A172 (cell line): ENCODE data around the gene KDM3B. TPM values are rescaled to one million over a fixed set of nuclear protein-coding genes. Genes with fewer than 3 reads are reported as not detected.
"Not testable (repeated sequence)": the region's sequence is repeated elsewhere in the genome, so short reads cannot be mapped to it uniquely, and the experiment has no call there.

Source experiments
- DNase-seq: peaks from one replicate; pipeline ENCODE4 v3.0.0-alpha.2; 2015; ENCODE audit warnings: low spot score
- total RNA-seq: library from RNA; depleted of rRNA; stranded (reverse); fragments of >200 nt; shearing (Covaris generic); gene quantifications from 2 replicates; pipeline ENCODE4 v1.2.3, GENCODE V29; 2014; rRNA removed

Gene KDM3B, protein sequence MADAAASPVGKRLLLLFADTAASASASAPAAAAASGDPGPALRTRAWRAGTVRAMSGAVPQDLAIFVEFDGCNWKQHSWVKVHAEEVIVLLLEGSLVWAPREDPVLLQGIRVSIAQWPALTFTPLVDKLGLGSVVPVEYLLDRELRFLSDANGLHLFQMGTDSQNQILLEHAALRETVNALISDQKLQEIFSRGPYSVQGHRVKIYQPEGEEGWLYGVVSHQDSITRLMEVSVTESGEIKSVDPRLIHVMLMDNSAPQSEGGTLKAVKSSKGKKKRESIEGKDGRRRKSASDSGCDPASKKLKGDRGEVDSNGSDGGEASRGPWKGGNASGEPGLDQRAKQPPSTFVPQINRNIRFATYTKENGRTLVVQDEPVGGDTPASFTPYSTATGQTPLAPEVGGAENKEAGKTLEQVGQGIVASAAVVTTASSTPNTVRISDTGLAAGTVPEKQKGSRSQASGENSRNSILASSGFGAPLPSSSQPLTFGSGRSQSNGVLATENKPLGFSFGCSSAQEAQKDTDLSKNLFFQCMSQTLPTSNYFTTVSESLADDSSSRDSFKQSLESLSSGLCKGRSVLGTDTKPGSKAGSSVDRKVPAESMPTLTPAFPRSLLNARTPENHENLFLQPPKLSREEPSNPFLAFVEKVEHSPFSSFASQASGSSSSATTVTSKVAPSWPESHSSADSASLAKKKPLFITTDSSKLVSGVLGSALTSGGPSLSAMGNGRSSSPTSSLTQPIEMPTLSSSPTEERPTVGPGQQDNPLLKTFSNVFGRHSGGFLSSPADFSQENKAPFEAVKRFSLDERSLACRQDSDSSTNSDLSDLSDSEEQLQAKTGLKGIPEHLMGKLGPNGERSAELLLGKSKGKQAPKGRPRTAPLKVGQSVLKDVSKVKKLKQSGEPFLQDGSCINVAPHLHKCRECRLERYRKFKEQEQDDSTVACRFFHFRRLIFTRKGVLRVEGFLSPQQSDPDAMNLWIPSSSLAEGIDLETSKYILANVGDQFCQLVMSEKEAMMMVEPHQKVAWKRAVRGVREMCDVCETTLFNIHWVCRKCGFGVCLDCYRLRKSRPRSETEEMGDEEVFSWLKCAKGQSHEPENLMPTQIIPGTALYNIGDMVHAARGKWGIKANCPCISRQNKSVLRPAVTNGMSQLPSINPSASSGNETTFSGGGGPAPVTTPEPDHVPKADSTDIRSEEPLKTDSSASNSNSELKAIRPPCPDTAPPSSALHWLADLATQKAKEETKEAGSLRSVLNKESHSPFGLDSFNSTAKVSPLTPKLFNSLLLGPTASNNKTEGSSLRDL (N-terminal part only)
- 45.5 and 50.5 TPM in 2 replicates for total RNA-seq

DNA sequence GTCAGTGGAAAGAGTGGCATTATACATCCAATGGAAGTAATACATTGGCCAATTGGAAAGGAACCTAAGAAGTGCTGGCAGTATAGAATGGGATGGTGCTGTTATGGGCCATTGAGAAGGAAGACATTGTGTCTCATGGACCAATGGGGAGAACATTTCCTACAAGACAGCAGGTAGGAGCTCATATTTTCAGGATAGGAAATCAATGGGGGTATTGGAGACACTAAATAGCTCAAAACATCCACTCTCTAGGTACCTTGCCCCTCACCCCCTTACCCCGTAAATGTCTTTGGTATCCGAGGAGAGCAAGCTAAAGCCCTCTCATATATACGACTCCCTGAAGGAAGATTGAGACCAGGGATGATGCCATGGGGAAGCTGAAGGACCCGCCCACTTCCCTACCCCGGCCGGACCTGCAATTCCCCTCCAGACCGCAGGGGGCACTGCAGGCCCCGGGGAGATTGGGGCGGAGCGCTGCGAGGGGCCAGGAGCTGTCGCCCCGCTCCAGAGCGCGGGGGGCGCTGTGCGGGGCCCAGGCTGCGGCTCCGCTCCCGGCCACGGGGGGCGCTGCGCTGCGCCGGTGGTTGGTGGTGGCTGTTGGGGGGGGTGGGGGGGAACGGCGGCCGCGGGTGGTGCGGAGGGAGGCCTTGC is at the start of gene KDM3B:
Gene KDM3B (plus strand): TSS at position 615 of the 651 bp plus-strand sequence. CDS start 111 bp downstream, outside the sequence.
- DNase-seq: peak; percentile 78

DNA sequence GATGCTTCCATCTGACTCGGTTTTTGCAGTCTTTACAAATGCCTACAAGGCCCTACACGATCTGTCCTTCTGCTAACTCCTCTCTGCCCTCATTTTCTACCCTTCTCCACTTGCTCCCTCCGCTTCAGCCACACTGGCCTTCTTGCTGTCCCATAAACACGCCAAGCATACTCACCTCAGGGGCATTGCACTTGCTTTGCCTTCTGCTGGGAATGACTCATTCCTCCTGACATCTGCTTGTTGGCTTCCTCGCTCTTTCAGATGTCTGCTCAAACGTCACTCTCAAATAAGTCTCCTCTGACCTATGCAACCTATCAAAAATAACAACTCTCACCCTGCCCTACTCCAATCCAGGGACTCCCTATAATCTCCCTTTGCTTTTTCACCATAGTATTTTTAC is 49.1 kb upstream of the KDM3B start:
- DNase-seq: peak; percentile 31

- DNase-seq: no peak
Measured at GRCh38 chr5:138305797-138306196, 46.7 kb upstream of the KDM3B start.

DNA sequence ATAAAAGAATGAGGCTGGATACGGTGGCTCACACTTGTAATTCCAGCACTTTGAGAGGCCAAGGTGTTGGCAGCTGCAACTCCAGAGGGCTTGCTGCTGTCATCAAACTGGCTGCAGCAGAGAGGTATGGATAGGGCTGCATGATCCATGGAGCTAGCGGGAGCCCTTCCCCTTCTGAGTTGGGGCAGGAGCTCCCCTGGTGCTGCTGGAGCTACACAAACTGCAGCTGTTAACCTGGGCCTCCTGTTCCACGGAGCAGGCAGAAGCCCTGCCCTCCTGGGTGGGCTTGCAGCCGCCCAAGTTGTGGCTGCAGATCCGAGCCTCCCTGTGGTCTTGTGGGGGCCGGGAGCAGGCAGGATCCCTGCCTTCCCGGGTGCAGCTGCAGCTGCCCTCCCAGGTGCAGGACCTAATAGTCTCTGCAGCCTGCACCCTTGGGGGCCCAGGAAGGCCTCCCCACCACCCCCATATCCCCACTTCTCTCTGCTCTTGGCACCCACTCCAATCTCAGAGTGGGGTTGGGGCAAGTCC is 36.7 kb upstream of the KDM3B start:
- DNase-seq: no peak

- DNase-seq: no peak
Measured at GRCh38 chr5:138316355-138316754, 36.1 kb upstream of the KDM3B start.

DNA sequence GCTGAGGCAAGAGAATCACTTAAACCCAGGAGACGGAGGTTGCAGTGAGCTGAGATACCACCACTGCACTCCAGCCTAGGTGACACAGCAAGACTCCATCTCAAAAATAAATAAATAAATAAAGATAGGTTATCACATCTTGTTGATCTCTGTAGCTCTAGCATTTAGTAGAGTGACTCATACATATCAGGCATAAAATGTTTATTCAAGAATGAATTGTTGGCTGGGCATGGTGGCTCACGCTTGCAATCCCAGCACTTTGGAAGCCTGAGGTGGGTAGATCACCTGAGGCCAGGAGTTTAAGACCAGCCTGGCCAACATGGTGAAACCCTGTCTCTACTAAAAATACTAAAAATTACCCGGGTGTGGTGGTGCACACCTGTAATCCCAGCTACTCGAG is 34.3 kb upstream of the KDM3B start:
- not testable (repeated sequence) for DNase-seq

- no peak for DNase-seq
Measured at GRCh38 chr5:138330813-138331448, 21.6 kb upstream of the KDM3B start.

DNA sequence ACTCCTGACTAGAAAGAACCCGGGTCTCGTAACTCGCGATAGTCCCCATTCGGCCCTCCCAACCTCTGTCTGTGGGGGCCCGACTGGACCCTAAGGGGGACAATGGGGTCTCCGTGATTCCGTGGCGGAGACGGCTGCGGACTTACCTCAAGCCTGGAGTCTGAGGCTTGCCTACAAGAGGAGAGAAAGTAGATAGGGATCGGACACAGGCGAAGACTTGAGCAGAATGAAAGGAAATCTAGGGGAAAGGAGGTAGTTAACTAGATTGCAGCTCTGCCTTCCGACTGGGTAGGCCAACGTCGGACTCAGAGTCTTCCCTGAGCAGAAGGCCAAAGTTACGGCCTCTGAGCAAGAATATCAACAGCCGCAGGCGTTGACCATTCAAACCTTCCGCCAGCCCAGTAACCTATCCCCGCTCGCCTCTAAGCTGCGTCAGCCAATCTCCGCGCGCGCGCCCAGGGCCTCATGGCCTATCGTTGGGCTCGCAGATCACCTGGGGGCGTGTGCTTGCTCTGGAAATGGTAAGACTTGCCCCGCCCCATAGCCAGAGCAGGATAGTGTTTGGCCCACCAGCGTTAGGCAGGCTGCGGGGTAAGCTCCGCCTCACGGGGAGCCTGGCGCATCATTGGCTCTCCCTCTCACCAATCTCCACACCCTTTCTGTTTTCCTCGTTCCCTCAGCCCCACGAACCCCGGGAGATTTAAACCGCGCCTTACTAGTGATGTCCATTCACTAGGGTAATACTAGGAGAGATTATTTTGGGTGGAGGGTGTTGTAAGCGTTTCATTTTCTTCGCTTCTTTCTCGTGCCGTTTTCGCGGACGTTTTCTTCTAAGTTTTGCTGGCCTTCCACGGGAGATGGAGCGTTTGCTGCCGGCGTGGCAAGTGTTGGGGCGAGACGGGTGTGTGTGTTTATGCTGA is 20.8 kb upstream of the KDM3B start, which contains the start of gene CDC25C:
Gene CDC25C (minus strand): TSS at position 356 of the 920 bp plus-strand sequence. CDS start 624 bp downstream, outside the sequence.
- peak; percentile 99 for DNase-seq

DNA sequence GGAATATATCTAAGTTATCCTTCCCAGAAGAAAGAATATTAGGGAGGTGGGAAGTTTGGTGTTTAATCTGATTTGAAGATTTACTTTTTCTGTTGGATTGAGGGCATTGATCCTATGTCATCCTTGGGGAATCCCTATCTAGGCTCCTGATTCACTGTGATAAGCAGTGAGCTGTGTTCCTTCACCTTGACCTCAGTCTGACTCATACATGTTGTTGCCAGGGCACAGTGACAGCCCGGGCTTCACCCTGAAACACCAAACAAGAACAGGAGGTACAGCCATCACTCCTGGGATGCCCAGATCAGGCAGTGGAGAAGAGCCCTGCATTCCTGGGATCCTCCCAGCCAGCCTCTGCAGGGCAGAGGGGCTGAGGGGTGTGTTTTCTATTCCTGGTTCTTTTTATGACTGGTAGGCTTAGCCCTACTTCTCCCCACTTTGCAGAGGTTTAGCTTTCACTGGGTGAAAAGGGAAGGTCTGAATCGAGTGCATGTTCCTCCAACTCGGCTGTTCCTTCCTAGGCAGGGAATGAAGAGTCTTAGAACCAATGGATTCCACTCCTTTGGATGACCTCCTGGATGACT is 17.5 kb upstream of the KDM3B start:
- DNase-seq: no peak

DNA sequence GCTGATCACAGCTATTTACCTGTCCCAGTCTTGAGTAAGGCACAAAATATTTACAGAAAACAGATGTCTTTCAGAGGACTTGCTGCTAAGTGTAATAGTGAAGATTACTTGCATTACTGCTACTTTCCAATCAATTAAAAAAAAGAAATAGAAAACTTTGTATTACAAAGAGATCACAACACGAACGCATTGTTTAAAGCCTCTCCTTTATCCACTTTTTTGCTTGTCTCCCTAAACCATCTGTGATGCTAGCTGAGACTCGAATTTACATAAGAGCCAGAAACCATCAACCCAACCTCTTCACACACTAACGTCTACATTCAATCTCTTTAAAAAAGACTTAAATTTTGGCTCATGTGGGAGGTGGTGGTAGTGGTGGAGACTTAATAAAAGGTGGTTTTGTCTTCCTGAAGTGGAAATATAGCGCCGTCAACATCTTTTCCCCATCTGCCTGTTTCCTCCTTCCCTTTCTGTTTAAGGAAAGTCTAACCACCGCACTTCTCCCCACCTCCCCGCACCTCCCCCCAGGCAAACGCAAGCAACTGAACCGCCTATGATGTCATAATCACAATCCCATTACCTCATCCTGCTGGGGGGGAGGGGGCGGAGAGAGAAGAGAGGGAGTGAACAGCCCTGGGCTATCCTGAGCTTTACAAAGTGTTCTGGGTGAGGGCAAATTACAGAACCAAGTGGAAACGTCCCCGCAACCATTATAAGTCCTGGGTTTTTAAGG is 15.4 kb upstream of the KDM3B start:
- peak; percentile 81 for DNase-seq

GRCh38 chr5:138337685-138338410 is 14.6 kb upstream of the KDM3B start, which contains the start of gene FAM53C:
Gene FAM53C, plus strand, starts transcription at chr5:138338266. Its CDS starts 3,070 bp downstream, at chr5:138341336.
- peak; percentile 83 for DNase-seq

GRCh38 chr5:138338411-138339090 is 13.9 kb upstream of the KDM3B start:
- DNase-seq: no peak

DNA sequence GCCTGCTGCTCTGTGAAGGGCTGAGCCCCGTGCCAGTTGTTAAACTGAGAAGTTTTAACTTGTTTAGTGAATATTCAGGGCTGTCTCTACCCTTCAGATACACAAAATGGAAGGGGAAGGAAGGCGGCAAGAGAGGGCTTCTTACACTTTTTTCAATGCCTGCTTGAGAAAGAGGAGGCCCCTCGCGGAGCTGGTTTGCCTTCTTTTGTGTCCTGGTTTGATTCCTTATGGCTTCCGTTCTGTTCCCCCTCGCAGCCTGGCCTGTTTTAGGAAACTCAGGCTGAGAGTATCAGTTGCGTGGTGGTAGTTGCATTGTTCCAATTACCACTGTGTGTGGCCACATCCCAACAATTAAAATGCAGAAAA is 13.4 kb upstream of the KDM3B start:
- DNase-seq: no peak

- DNase-seq: no peak
Measured at GRCh38 chr5:138339464-138339863, 13.0 kb upstream of the KDM3B start.

DNA sequence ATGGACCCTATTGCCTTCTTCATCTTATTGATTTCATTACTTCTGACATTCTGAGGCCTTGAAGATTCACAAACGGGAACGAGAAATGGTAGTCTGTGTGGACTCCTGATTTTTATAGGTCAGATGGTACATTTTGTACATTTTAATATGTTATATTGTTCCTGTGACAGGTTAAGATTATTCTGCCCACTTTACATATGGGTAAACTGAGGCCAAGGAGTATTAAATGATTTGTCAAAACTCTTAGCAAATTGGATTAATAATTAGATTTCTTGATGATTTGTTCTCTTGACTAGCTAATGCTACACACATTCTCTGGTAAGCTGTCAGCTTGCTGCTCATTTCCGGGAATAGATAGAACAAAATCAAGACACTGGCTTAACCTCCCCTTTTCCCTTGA is 12.5 kb upstream of the KDM3B start:
- no peak for DNase-seq

DNA sequence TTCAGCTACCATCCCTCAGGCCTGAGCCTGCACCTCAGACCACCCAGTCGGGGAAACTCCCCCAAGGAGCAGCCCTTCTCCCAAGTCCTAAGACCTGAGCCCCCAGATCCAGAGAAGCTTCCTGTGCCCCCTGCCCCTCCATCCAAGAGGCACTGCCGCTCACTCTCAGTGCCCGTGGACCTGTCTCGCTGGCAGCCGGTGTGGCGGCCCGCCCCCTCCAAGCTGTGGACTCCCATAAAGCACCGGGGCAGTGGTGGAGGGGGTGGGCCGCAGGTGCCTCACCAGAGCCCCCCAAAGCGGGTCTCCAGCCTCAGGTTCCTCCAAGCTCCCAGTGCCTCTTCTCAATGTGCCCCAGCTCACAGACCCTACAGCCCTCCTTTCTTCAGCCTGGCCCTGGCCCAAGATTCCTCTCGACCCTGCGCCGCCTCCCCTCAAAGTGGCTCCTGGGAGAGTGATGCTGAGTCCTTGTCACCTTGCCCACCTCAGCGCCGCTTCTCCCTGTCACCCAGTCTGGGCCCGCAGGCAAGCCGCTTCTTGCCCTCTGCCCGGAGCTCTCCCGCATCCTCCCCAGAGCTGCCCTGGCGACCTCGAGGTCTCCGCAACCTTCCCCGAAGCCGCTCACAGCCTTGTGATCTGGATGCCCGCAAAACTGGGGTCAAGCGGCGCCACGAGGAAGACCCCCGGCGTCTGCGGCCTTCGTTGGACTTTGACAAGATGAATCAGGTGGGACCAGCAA is 7.4 kb upstream of the KDM3B start:
- no peak for DNase-seq
